B cell (primary cell): Measurements from ENCODE around the gene NELL1. TPM values are rescaled to one million over a fixed set of nuclear protein-coding genes. Genes with fewer than 3 reads are reported as not detected.

Experiments used
- ATAC-seq: fragments of 200-7000 bp; cut with Tn5 transposase; one replicate; pipeline ENCODE4 v1.10.0; 2021; ENCODE audit warnings: low read depth, mild to moderate bottlenecking, moderate number of reproducible peaks, moderate library complexity
- CTCF ChIA-PET: fragments of 350-600 bp; sonication (Branson Sonifier 250); formaldehyde crosslinking; loops from one replicate; lab custom pipeline; 2021; ENCODE audit warnings: antibody characterized with exemption, inconsistent platforms; lab: Charles Lee
- POLR2A ChIA-PET: fragments of 350-600 bp; sonication (Branson Sonifier 250); formaldehyde crosslinking; loops from one replicate; lab custom pipeline; 2021; ENCODE audit warnings: antibody characterized with exemption; lab: Charles Lee
- DNase-seq: peaks from one replicate; pipeline ENCODE4 v3.0.0; 2013
- H2AFZ ChIP-seq: 2 replicates; pipeline ENCODE4 v1.6.1; 2012; ENCODE audit warnings: mild to moderate bottlenecking, low read depth, low read length; ENCODE audit not compliant: insufficient read depth, poor library complexity, severe bottlenecking
- H3K27ac ChIP-seq, 2 donors: 1 replicate in 1 of 2; 2 replicates in 1 of 2; pipeline ENCODE4 v1.5.1; 2012 to 2013; ENCODE audit warnings: low read length in 2 of 2, mild to moderate bottlenecking in 2 of 2, moderate library complexity in 1 of 2
- H3K27me3 ChIP-seq, 4 experiments: fragments of 200-600 bp in 1 of 4; sonication (generic) in 1 of 4; replicated peaks in 1 of 4; 1 replicate in 2 of 4; 2 replicates in 2 of 4; pipeline versions ENCODE4 v1.6.1 to v1.7.0; 2013 to 2016; ENCODE audit warnings: low read length in 3 of 4, mild to moderate bottlenecking in 2 of 4, mixed read lengths in 1 of 4, moderate library complexity in 1 of 4; ENCODE audit not compliant: insufficient read depth in 4 of 4, control insufficient read depth in 3 of 4; ENCODE audit errors: control extremely low read depth in 1 of 4
- H3K36me3 ChIP-seq, 2 experiments: replicated peaks in 1 of 2; 1 replicate in 1 of 2; 2 replicates in 1 of 2; pipeline versions ENCODE4 v1.6.1 to v1.7.1; 2013; ENCODE audit warnings: low read length in 1 of 2; ENCODE audit not compliant: insufficient read depth in 2 of 2, control insufficient read depth in 1 of 2; ENCODE audit errors: control extremely low read depth in 1 of 2, extremely low read depth in 1 of 2
- H3K4me1 ChIP-seq, 2 donors: fragments of 200-600 bp in 1 of 2; sonication (generic) in 1 of 2; 1 replicate in 1 of 2; 2 replicates in 1 of 2; pipeline versions ENCODE4 v1.5.1 to v1.6.1; 2013 to 2017; ENCODE audit warnings: low read length in 2 of 2; ENCODE audit not compliant: control insufficient read depth in 2 of 2, insufficient read depth in 2 of 2
- H3K4me2 ChIP-seq: replicated peaks from 2 replicates; pipeline ENCODE3; 2012; ENCODE audit warnings: mild to moderate bottlenecking, low read depth, low read length; ENCODE audit not compliant: poor library complexity, severe bottlenecking
- H3K4me3 ChIP-seq, 5 experiments: fragments of 200-600 bp in 1 of 5; sonication (generic) in 1 of 5; 1 replicate in 3 of 5; 2 replicates in 2 of 5; pipeline versions ENCODE4 v1.5.1 to v1.7.0; 2011 to 2016; ENCODE audit warnings: low read length in 4 of 5, mild to moderate bottlenecking in 4 of 5, low read depth in 2 of 5, control low read depth in 1 of 5, moderate library complexity in 1 of 5; ENCODE audit not compliant: insufficient read depth in 1 of 5; ENCODE audit errors: control extremely low read depth in 1 of 5, extremely low read depth in 1 of 5
- H3K79me2 ChIP-seq: fragments of 200-600 bp; sonication (generic); one replicate; pipeline ENCODE4 v1.6.0; 2016; ENCODE audit warnings: low read length; ENCODE audit not compliant: control insufficient read depth, insufficient read depth
- H3K9ac ChIP-seq: fragments of 200-600 bp; sonication (generic); 2 replicates; pipeline ENCODE4 v1.6.1; 2017; ENCODE audit warnings: mild to moderate bottlenecking, low read length, moderate library complexity
- H3K9me3 ChIP-seq, 3 donors: one replicate each; pipeline versions ENCODE4 v1.6.1 to v1.7.1; 2013; ENCODE audit warnings: low read length in 2 of 3; ENCODE audit not compliant: control insufficient read depth in 2 of 3, insufficient read depth in 1 of 3; ENCODE audit errors: control extremely low read depth in 1 of 3
- H4K20me1 ChIP-seq: 2 replicates; pipeline ENCODE4 v1.6.0; 2012; ENCODE audit warnings: mild to moderate bottlenecking, low read length; ENCODE audit not compliant: insufficient read depth, control insufficient read depth, poor library complexity, severe bottlenecking
- H3K27ac Mint-ChIP-seq: one replicate; pipeline ENCODE4 v1.8.0; 2021; ENCODE audit warnings: mixed read lengths
- H3K27me3 Mint-ChIP-seq: one replicate; pipeline ENCODE4 v1.8.0; 2021; ENCODE audit warnings: mixed read lengths
- H3K4me1 Mint-ChIP-seq: one replicate; pipeline ENCODE4 v1.8.0; 2021; ENCODE audit warnings: mixed read lengths
- H3K4me3 Mint-ChIP-seq: one replicate; pipeline ENCODE4 v1.8.0; 2021; ENCODE audit warnings: mixed read lengths
- H3K9me3 Mint-ChIP-seq: one replicate; pipeline ENCODE4 v1.8.0; 2022; ENCODE audit warnings: mixed read lengths; ENCODE audit not compliant: insufficient read depth
- EZH2 ChIP-seq: IDR thresholded peaks from 2 replicates; pipeline ENCODE4 v1.6.1; 2012; ENCODE audit warnings: borderline replicate concordance, low read depth, mild to moderate bottlenecking, moderate library complexity, low read length; ENCODE audit not compliant: insufficient read depth, poor library complexity, severe bottlenecking
- WGBS: methylation state at CpG from one replicate; pipeline ENCODE4 v1.1.5; 2013; ENCODE audit warnings: missing lambda C conversion rate; ENCODE audit not compliant: insufficient coverage; 5-methylcytosine and 5-hydroxymethylcytosine counted together
- intact Hi-C: fragments of 100-400 bp; cut with micrococcal nuclease; formaldehyde crosslinking; loops from one replicate; pipeline ENCODE4 v1.10.0; 2022
- polyA plus RNA-seq: library from polyadenylated mRNA; depleted of rRNA; stranded (reverse); fragments of >200 nt; gene quantifications from 2 replicates; pipeline ENCODE4 v1.2.3, GENCODE V29; 2012
- total RNA-seq, 2 donors: library from RNA; stranded (reverse); fragments of 120-200 nt in 1 of 2; gene quantifications; 1 replicate in 1 of 2; 2 replicates in 1 of 2; pipeline versions ENCODE4 v1.2.3 to v1.2.4, GENCODE V29; 2013 to 2022
- TF ChIP-seq, protein P1 (sequence below): fragments of 200-600 bp; IDR thresholded peaks from one replicate; pipeline ENCODE4 v1.8.0; 2022; ENCODE audit warnings: antibody characterized with exemption, mild to moderate bottlenecking

Gene NELL1
- total and polyA plus RNA-seq, 2 donors (not counting 1 experiment from before 2014, with no cell fraction given), result not detected

DNA sequence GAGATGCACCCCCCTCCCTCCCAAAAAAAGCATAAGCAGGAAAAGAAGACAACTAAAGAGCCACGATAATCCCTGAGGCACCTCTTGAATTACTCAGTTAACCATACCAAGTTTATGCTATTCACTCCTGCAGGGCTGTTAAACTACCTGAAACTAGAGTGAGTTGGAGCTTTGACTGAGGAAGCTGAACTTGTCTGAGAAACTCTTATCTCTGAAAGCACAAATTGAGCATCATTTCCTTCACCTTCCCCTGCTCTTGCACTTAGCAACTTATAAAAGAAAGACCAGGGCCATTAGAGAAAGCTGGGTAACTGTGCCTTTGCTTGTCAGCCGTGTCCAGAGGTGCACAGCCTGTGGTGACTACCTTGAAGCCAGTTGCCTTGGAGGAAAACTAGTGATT is 745.6 kb downstream of the NELL1 start:
- no peak for TF ChIP-seq EZH2
- TF ChIP-seq, protein P1, sequence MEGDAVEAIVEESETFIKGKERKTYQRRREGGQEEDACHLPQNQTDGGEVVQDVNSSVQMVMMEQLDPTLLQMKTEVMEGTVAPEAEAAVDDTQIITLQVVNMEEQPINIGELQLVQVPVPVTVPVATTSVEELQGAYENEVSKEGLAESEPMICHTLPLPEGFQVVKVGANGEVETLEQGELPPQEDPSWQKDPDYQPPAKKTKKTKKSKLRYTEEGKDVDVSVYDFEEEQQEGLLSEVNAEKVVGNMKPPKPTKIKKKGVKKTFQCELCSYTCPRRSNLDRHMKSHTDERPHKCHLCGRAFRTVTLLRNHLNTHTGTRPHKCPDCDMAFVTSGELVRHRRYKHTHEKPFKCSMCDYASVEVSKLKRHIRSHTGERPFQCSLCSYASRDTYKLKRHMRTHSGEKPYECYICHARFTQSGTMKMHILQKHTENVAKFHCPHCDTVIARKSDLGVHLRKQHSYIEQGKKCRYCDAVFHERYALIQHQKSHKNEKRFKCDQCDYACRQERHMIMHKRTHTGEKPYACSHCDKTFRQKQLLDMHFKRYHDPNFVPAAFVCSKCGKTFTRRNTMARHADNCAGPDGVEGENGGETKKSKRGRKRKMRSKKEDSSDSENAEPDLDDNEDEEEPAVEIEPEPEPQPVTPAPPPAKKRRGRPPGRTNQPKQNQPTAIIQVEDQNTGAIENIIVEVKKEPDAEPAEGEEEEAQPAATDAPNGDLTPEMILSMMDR, result no peak
- CTCF ChIA-PET, result no interaction called here

DNA sequence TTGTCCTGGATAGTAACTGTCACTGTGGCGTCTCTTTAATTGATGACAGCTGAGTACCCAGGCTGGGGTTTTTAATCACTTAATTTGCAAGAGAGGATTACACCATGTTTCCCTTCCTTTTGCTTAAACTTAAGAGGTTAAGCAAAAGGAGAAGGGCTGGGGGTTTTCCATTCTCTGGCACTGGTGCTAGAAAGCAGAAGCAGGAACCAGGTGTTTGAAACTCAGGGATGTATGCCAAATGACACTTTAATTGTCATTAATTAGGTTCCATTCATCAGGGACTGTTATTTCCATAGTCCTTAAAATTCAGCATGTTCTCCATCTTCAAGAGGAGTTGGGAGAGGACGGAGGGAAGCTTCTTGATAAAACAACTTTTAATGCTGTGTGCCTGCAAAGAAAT is 746.2 kb downstream of the NELL1 start:
- Histone ChIP-seq H4K20me1 (no peaks in the 10 kb centered on the region), H3K4me2 (no peak overlapping the region), H3K36me3 (no peaks in the 10 kb centered on the region), H3K9me3 (no peaks in the 10 kb centered on the region), H3K4me3 (no peak overlapping the region), H3K79me2 (no peaks in the 10 kb centered on the region), H2AFZ (no peak overlapping the region), H3K27me3 (no peaks in the 10 kb centered on the region), H3K27ac (no peak overlapping the region), H3K4me1 (no peaks in the 10 kb centered on the region), H3K9ac (no peak overlapping the region)
- TF ChIP-seq, protein P1, result no peak
- TF ChIP-seq EZH2, result no peak
- ChIA-PET CTCF (no interaction called here), POLR2A (no interaction called here)
- Mint-ChIP-seq H3K9me3 (peaks cover 4% of the 10 kb centered on the region), H3K4me3 (no peak overlapping the region), H3K4me1 (no peaks in the 10 kb centered on the region), H3K27ac (no peak overlapping the region), H3K27me3 (no peaks in the 10 kb centered on the region)
- WGBS, result 29% methylated on average over 1 of the region's 2 CpGs
- ATAC-seq (no peak), DNase-seq (no peak)
- intact Hi-C loops, result no loop called here

More for the DNA sequence above, 745.6 kb downstream of the NELL1 start:
- Histone ChIP-seq H3K4me3 (no peak overlapping the region), H4K20me1 (no peaks in the 10 kb centered on the region), H3K9ac (no peak overlapping the region), H2AFZ (no peak overlapping the region), H3K4me2 (no peak overlapping the region), H3K4me1 (no peaks in the 10 kb centered on the region), H3K27ac (no peak overlapping the region), H3K27me3 (no peaks in the 10 kb centered on the region), H3K79me2 (no peaks in the 10 kb centered on the region), H3K9me3 (no peaks in the 10 kb centered on the region), H3K36me3 (no peaks in the 10 kb centered on the region)
- 11% methylated on average over 1 of the region's 2 CpGs for WGBS
- no peaks in the 10 kb centered on the region for H3K4me1 Mint-ChIP-seq
- no peak overlapping the region for H3K27ac Mint-ChIP-seq
- no peaks in the 10 kb centered on the region for H3K27me3 Mint-ChIP-seq
- ATAC-seq, result no peak
- H3K9me3 Mint-ChIP-seq, result peaks cover 4% of the 10 kb centered on the region
- POLR2A ChIA-PET, result no interaction called here
- H3K4me3 Mint-ChIP-seq, result no peak overlapping the region
- intact Hi-C loops, result no loop called here
- DNase-seq, result no peak
